Middle frontal gyrus (tissue), 1 donor: ENCODE data around the gene SEMA7A.

Experiments
- DNase-seq: peaks from one replicate; pipeline ENCODE4 v3.0.0-alpha.2; 2015; ENCODE audit warnings: low spot score; ENCODE audit errors: extremely low spot score

SEMA7A gene

DNA sequence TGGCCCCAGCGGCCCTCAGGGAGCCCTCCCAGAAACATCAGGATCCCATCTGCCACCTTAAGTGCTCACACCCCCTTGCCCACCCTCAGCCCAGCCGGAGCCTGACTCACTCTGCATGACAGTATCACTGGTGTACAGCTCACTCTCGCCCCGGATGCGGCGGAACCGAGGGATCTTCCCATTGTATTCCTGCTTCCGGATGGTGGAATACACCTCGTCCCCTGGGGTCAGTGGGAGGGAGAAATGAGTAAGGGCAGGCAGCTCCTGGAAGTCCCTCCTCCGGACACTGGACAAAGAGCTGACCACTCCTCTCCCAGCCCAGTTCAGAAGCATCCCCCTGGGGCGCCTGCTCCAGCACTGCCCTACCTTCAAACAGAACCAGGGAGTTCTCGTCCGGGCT lies 16.5 kb downstream of the SEMA7A start:
- no peak for DNase-seq

DNA sequence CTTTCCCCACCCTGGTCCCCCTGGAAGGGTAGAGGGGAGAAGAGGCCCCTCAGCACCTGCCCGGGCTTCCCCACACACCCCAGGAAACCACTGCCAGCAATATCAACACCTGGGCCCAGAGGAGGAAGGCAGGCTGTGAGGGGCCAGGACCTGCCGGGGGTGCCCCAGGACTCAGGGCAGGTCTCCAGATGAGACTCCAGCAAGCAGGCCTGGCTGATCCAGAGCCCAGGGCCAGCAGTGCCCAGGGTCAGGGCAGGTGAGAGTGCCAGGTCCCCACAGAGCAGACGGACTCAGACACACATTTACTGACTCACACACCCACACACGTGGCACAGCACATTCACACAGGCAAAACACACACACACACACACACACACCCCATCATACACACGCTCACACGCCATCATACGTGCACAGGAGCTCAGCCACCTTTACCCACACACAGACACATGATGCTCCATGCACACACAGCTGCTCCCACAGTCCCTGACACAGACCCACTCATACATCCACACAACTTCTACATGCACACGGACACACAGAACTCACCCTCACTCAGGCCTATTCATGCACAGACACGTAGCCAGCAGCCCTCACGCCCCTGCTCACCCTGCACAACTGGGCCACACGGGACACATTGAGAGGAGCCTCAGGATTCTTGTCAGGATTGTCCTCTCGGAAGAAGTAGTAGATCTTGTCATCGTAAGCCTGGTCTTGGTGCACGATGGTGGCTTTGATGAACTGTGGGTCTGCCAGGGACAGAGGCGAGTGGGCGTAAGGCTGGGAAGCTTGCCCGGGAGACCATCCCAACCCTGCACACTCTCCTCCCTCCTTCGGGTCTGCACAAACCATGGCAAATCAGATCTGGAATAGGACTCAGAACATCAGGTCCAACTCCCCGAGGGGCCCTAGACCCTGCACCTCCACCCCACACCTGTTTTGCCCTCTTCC lies 17.5 kb downstream of the SEMA7A start:
- DNase-seq: no peak

DNA sequence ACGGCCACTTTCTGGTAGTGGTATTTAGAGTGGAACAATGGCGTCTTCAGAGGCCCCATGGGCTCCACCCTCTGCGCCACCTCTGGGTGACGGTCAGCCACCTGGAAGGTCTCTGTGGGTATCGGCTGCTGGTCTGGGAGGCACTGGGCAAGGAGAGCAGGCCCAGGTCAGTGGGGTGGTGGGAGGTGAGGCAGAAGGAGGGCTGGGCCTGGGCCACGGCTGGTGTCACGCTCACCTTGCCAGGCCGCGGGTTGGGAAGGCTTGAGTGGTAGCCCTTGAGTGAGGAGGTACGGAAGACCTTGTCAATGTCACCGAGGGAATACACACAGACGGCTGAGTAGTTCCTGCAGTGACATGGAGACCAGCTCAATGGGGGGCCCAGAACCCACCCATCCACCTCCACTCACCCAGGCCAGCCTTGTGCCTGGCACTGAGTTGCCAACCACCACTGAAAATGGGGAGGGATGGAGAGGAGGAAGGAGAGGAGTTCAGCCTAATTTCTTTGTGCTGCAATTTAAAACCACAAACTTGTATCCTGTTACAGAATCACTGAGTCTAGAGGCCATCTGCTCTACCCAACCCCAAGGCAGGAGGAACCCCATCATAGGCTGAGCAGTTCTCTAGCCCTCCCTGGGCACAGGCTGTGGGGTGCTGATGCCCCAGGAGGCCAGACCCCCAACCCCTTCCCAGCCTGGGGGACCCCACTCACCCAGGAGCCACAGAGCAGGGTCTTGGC lies 19.0 kb downstream of the SEMA7A start:
- DNase-seq: no peak

DNA sequence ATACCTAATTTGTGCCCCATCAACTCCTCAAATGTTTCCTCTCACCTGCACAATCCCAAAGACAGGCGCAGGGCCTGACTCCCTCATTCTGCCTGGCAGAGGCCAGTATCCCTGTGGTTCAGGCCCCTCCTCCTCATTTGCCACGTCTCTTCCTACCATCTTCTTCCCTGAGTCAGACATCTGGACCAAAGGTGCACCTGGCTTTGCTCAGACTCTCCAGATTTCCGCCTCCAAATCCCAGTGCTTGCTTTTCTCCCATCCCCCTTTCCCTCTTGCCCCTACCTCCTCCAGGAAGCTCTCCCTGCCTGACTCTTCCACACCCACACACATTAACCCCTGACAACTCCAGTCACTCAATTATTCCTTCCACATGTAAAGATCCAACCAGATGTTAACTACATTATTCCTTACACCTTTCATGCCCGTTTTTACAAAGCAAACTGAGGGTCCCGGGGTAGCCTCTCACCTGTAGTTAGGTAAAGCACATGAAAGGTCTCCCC lies 19.6 kb downstream of the SEMA7A start:
- no peak for DNase-seq

DNA sequence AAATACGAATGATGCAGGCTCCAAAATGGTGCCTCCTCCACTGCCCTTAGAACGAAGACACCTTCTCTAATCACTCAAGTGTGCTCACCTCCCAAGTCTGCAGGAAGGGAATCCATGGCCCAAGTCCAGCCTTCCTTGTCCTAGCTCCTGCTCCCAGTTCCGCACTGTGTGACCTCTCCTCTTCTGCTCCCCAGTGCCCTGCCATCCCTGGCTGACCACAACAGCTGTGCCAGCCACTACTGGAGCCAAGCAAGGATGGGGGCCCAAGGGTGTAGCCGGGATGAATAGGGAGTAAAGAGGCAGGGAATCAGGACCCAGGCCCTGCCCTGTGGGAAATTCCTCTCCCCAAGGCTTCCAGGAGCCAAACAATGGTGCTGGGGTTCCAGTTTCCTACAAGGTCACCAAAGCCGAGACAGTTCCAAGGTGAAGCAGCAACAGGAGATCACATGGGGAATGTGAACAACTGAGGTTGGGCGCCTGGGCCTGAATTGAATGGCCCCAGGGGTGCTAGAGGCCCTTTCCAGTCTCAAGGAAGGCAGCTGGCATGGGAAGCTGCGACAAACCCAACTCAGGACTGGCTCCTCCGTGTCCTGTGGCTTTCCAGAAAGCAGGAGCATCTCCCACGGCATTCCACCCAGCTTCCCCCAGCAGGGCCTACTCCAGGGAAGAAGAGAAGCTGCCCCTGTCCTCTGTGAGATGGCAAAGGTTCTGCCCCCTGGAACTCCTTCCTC lies 20.2 kb downstream of the SEMA7A start:
- no peak for DNase-seq

GRCh38 chr15:74412159-74412558 lies 21.6 kb downstream of the SEMA7A start:
- DNase-seq: no peak

DNA sequence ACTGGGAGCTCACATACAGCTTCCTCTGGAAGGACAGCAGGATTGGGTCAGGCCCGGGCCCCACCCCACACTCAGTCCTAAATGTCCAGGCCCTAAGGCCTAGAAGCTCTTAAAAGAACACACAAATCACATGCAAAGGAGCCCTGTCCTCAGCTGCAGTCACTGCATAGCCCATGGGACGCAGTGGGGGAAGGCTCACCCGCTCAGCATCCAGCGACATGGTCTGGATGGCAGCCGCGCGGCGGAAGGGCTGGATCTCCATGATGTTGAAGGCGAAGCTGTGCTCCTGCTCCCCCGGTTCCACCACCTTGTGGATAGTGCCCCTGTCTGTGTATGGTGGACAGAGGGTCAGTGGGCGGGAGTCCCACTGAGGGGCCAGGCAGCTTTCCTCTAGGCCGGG lies 22.1 kb downstream of the SEMA7A start:
- no peak for DNase-seq

- no peak for DNase-seq
Observed at GRCh38 chr15:74410502-74410901, 23.3 kb downstream of the SEMA7A start.

DNA sequence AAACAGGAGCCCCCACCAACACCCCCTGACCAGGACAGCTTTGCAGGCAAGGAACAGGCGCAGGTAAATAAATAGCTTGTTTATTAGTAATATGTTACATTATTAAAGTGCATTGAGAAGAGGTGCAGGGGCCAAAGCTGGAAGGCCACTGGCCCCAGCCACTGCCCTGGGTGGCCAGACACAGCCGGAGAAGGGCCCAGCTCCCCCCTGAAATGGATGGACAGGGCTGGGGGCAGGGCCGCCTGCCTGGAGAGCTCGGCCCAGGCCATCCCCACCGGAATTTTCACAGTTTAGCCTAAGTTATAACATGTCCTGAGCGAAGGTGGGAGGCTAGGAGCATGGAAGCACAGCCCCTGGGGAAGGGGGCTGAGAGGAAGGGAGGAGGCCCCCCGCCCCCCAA lies 24.5 kb downstream of the SEMA7A start:
- DNase-seq: no peak

GRCh38 chr15:74408815-74409214 lies 24.9 kb downstream of the SEMA7A start:
- DNase-seq: no peak

GRCh38 chr15:74408385-74408784 lies 25.4 kb downstream of the SEMA7A start:
- no peak for DNase-seq

GRCh38 chr15:74406992-74407705 lies 26.6 kb downstream of the SEMA7A start:
- DNase-seq: no peak

DNA sequence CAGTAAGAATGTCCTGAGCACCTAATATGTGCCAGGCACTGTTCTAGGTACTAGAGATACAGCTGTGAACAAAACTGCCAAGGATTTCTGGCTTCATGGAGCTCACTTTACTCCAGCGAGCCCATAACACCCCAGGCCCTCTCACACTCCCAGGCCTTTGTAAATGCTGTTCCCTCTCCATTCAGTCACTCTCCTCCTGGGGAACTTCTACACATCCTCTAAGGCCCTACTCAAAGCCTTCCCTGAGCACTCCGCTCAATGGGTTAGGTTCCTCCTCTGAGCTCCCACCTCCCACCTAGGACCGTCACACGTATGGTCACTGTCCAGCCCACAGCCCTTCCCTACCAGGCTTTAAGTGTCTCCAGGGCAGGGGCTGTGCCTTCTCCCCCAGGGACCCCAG lies 27.2 kb downstream of the SEMA7A start:
- no peak for DNase-seq

DNA sequence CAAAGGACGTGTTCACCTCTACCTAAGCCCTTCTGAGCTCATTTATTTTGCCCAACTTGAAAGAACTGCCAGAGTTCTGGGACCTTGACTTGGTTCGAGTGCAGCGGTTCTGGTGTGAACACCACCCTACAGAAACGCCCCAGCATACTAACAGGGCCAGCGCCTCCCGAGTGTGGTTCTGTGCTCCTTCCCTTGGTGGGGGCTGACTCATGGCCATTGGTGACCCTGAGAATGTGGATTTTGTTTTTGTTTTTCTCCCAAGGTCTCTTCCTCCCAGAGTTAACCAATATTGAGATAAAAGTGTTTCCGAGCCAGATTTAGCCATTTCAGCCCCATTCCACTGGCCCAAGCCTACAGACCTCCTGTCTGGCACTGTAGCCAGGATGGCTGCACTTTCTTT lies 27.9 kb downstream of the SEMA7A start:
- DNase-seq: no peak

DNA sequence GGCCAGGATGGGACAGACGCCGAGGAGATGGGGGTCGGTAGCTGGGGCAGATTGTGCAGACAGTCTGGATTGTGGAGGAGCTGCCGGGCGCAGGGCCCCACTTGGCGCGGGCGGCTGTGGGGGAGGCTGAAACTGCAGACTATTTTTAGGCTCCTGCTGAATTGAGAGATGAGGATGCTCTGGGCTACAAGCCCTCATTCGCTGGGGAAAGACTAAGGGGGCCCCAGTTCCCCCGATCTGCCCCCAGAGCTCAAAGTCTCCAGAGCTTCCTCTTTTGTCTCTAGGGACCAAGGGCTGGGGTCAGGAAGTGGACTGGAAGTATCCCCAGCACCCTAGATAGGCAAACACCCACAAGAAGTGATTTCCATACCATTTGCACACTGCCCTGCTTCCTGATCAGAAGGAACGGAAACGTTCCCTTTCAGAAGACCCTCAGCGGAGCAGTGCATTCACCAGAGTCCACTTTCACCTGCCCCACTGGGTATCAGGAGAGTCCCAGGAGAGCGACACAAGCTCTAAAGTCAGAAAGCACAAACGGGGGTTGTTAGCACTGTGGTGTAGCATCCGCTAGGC lies 29.7 kb downstream of the SEMA7A start:
- no peak for DNase-seq

DNA sequence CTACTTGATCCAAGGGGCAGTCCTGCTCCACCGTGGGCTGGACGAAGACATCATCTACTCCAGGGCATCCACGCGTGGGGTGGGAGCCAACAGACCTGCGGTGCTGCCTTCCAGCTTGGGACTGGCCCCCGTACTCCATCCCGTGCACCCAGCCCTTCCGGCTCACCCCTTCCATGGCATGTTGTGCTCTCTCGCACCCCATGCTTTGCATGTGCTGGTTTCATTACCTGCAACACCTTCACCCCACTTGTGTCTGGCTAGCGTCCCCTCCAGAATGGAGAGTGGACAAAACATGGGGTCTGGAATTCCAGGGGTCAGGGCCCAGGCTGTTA lies 30.2 kb downstream of the SEMA7A start:
- no peak for DNase-seq

DNA sequence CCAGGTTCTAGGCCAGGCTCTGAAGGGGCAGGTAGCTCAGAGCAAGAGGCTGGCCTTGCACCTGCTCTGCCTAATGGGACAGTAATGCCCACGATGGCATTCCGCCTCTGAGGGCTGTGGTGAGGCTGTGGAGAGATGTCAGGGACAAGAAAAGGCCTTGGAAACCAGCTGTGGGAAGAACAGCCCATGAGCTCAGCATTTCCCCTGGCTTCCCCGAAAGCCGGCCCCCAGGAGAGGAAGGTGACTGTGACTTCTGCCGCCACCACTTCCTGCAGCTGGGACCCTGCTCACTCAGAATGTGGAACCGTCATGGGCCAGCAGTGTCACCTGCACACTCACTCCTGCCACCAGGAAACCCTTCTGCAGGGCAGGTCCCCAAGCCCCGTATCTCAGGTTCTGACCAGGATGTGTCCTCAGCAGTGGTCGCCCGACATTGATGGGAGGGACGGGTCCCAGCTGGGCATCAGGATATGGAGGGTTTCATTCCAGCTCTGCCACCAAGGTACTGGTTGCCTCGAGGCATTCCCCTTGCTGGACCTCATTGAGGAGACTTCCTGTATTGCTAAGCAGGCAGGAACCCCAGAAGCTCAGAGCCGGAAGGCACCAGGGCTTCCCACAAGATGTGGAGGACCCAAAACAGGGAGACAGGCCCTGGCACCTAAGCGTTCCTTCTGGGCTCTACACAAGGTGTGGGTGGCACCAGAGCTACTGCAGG lies 30.7 kb downstream of the SEMA7A start:
- no peak for DNase-seq

GRCh38 chr15:74402337-74402841 lies 31.4 kb downstream of the SEMA7A start:
- no peak for DNase-seq

- DNase-seq: no peak
Observed at GRCh38 chr15:74400915-74401757, 32.6 kb downstream of the SEMA7A start.
